NAMALWA (cell line): ENCODE data around the gene TECTA.
"Not testable (repeated sequence)": the region's sequence is repeated elsewhere in the genome, so short reads cannot be mapped to it uniquely, and the experiment has no call there.

Experiments used
- DNase-seq: peaks from one replicate; pipeline ENCODE4 v3.0.0-alpha.2; 2015; ENCODE audit warnings: low spot score

TECTA gene

DNA sequence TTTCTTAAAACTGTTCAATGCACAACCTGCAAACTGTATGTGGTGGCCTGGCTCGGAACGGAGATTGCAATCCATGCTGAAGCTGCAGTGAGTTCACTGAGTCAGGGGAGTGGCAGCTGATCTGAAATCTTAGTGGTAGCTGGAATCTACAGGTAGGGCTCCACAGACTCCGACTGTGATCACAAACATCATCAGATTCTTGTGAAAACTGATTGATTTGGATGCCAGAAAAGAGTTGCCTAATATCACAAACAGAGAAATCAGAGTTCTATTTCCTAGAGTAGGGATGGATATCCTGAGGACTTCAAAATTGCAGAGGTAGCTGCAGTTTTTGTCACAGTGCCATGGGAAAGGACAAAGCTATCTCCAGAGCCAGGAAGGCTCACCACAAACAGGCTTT, 134.0 kb downstream of the TECTA start:
- DNase-seq: no peak

DNA sequence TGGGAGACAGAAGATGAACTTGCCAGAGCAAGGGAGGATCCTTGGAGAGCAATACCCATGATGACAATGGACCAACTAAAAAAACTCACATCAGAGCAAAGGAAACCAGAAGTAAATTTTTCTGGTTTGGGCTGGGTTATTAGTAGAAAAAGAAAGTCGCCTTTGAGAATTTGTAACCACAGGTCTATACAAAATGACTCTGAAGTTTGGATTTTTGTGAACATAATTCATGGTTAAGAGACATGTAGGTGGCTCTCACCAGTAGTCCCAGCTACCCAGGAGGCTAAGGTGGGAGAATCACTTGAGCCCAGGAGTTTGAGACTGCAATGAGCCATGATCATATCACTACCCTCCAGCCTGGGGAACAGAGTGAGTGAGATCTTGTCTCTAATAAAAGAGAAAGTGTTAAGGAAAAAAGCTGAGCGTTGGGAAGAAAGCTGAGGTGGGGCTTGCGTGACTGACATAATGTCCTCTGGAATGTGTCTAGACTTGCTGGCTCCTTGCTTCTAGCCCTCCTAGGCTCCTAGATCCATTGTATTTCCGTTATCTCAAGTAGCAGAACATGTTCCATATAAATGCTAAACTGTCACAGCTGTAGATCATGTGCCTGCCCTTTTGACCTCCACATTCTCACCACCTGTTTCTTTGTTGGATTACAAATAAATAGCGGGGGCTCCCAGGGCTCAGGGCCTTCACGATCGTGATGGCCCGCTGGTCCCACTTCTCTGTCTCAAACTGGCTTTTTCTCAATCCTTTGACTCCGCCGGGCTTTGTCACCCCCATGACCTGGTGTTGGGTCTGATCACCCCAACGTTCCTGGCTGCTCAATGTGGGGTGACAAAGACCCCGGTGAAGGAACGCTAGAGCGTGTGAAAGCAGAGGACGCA, 135.3 kb downstream of the TECTA start:
- DNase-seq: no peak

DNA sequence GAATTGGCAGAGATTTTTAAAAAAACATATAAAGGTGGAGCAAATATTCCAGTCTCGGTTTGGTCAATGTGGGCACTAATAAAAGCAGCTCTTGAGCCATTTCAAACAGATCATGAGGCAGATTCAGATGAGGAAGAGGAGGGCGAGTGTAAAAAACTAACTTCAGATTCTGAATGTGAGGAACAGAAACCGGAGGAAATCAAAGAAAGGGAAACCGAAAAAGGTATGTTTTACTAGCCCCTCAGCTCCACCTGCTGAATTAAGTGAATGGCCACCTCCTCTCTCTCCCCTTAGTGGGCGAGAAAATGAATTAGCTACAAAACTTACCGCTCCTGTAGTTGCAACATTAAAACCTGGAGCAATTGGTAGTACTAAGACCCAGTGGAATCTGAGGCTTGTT, 136.2 kb downstream of the TECTA start:
- peak; percentile 26 for DNase-seq

DNA sequence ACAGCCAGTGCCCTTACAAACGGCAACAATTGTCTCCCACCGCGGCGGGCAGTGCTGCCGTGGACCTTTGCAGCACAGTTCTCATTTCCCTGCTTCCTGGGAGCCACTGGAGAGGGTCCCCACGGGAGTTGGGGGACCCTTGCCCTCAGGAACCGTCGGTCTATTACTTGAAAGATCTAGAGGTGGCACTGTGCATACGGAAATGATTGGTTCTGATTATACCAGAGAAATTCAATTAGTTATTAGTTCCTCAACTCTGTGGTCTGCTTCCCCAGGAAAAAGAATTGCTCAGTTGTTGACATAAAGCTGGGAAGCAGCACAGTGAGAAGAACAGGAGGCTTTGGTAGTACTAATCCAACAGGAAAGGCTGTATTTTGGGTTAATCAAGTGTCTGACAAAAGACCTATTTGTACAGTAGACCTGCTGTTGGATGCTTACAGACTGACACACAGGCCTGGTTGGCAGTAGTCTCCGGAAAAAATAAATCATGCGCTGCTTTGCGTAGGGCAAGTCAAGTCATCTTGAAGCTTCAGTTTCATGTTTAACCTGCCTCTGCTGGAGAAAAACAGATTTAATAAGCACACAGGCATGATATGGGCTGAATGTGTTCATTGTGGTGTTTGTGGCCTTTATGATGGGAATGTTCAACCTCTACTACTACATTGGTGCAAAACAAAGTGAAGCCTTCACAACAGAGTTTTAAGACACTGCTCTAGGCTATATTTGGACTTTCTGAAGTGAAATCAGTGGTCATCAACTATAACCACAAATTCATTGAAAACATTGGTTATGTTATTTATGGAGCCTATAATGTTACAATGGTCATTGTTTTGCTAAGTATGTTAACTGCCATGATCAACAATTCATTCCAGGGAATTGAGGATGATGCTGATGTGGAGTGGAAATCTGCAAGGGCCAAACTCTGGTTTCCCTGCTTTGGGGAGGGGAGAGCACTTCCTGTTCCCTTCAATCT, 136.9 kb downstream of the TECTA start:
- no peak for DNase-seq

DNA sequence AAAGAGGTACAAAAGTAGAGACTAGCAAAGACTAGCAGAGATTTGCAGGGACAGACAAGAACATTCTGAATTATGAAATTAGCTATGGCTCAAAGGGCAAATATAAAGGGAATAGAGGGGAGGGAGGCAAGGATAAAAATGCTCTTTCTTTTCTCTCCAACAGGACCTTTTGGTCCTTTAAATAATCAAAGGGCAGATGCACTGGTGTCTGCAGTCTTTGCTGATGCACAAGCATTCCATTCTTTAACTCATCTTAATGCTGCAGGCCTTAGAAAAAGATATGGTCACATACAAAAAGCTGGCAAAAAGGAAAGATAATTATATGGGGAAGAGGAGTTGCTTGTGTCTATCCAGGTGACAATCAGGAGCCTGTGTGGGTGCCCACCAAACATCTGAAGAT, 137.9 kb downstream of the TECTA start:
- DNase-seq: no peak

DNA sequence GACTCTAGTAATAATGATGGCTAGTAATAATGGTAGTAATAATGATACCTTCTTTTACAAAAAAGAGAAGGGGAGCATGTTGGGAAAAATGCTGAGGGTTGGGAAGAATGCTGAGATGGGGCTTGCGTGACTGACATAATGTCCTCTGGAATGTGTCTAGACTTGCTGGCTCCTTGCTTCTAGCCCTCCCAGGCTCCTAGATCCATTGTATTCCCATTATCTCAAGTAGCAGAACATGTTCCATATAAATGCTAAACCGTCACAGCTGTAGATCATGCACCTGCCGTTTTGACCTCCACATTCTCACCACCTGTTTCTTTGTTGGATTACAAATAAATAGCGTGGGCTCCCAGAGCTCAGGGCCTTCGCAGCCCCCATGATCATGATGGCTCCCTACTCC, 139.0 kb downstream of the TECTA start:
- DNase-seq: not testable (repeated sequence)

DNA sequence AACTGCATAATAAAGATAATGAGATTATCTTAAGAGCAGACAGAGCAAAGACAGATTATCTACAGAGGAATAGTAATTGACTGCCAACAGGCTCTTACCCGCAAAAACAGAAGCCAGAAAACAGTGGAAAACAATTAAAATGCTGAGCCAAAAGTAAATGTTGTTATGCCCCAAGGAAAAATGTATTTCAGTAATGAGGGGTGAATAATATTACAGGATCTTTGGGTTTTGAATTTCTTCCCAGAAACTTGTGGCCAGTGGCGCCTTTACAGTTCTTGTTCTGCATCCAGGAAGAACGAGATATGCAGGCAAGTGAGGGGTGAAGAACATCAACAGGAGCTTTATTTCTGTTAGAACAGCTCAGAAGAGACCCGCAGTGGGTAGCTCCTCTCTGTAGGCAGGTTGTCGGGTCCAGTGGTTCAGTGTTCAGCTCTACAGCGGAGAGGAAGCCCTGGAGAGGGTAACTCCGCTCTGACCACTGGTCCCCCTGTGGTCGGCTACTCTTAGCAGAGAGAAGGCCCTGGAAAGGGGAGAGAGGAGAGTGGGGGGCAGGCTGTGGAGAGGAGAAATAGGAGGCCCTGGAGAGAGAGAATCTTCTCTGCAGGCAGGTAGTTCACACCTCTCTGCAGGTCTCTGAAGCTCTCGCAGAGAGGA, 139.7 kb downstream of the TECTA start:
- no peak for DNase-seq
